H1 (cell line): ENCODE measurements around the gene DIPK1C.

ENCODE experiments used
- BCL11A ChIP-seq, 2 experiments: IDR thresholded peaks; one replicate each; pipeline ENCODE4 v1.6.1; 2011; ENCODE audit warnings: low read depth in 2 of 2, low read length in 2 of 2, mild to moderate bottlenecking in 2 of 2
- CTCF ChIP-seq, 3 experiments: IDR thresholded peaks; 1 replicate in 2 of 3; 2 replicates in 1 of 3; pipeline versions ENCODE4 v1.5.1 to v1.6.1; 2011; ENCODE audit warnings: low read length in 3 of 3, mild to moderate bottlenecking in 3 of 3, inconsistent platforms in 2 of 3, low read depth in 1 of 3, moderate library complexity in 1 of 3; ENCODE audit not compliant: insufficient read depth in 1 of 3; ENCODE audit errors: control extremely low read depth in 1 of 3
- GTF2F1 ChIP-seq: IDR thresholded peaks from 2 replicates; pipeline ENCODE4 v1.6.1; 2012; ENCODE audit warnings: low read depth, low read length, improper control_type of control experiment, borderline replicate concordance
- MAX ChIP-seq: IDR thresholded peaks from 2 replicates; pipeline ENCODE4 v1.6.1; 2012; ENCODE audit warnings: inconsistent platforms
- POU5F1 ChIP-seq: IDR thresholded peaks from 2 replicates; pipeline ENCODE4 v1.6.1; 2011; ENCODE audit warnings: low read depth, mild to moderate bottlenecking, low read length, moderate library complexity
- RAD21 ChIP-seq, 2 experiments: IDR thresholded peaks in 1 of 2; conservative IDR thresholded peaks in 1 of 2; 2 replicates each; pipeline ENCODE4 v1.6.1; 2011; ENCODE audit warnings: low read depth in 2 of 2, low read length in 2 of 2, improper control_type of control experiment in 1 of 2, inconsistent platforms in 1 of 2, mild to moderate bottlenecking in 1 of 2, moderate library complexity in 1 of 2

GRCh38 chr18:74454279-74454751, 2.8 kb downstream of the DIPK1C start:
- TF ChIP-seq GTF2F1 (no peak), CTCF (IDR thresholded peaks at IDR 0.05; ENCODE audit: control extremely low read depth in 1 of 3, insufficient read depth in 1 of 3, low read depth in 1 of 3, low read length in 3 of 3) (no peak), RAD21 (IDR thresholded peaks at IDR 0.05 in 1 of 2, conservative IDR thresholded peaks at IDR 0.05 in 1 of 2; ENCODE audit: low read depth in 2 of 2, low read length in 2 of 2) (no peak), MAX (no peak), BCL11A (IDR thresholded peaks at IDR 0.05; ENCODE audit: low read depth in 2 of 2, low read length in 2 of 2) (no peak), POU5F1 (no peak)
